ENCODE data around the gene DPPA4.
"Not testable (repeated sequence)": the region's sequence is repeated elsewhere in the genome, so short reads cannot be mapped to it uniquely, and the experiment has no call there.

DPPA4 gene

DNA sequence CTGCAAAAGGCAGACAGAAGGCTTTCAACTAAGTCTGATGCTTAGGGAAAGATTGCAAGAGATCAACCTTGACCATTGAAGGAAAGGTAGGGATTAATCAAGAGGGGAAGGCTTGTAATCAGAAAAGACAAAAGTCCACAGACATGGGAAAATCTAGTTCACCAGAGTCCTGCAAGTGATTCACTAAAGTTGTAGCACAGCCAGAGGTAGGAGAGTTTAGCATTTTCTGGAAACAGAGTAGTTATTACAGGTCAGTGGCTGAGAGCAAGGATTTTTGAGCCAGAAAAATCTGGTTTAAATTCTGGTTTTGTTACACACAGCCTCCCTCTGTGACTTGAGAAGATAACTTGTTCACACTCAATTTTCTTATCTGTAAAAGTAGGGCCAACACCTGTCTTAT lies 35.3 kb upstream of the DPPA4 start:
- no peak for DNase-seq (ENCODE audit: low read depth)
- H3K4me3 ChIP-seq (ENCODE audit: low read length): no peak overlapping the region
- TF ChIP-seq, protein P1, sequence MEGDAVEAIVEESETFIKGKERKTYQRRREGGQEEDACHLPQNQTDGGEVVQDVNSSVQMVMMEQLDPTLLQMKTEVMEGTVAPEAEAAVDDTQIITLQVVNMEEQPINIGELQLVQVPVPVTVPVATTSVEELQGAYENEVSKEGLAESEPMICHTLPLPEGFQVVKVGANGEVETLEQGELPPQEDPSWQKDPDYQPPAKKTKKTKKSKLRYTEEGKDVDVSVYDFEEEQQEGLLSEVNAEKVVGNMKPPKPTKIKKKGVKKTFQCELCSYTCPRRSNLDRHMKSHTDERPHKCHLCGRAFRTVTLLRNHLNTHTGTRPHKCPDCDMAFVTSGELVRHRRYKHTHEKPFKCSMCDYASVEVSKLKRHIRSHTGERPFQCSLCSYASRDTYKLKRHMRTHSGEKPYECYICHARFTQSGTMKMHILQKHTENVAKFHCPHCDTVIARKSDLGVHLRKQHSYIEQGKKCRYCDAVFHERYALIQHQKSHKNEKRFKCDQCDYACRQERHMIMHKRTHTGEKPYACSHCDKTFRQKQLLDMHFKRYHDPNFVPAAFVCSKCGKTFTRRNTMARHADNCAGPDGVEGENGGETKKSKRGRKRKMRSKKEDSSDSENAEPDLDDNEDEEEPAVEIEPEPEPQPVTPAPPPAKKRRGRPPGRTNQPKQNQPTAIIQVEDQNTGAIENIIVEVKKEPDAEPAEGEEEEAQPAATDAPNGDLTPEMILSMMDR (conservative IDR thresholded peaks at IDR 0.05; ENCODE audit: low read length): no peak

DNA sequence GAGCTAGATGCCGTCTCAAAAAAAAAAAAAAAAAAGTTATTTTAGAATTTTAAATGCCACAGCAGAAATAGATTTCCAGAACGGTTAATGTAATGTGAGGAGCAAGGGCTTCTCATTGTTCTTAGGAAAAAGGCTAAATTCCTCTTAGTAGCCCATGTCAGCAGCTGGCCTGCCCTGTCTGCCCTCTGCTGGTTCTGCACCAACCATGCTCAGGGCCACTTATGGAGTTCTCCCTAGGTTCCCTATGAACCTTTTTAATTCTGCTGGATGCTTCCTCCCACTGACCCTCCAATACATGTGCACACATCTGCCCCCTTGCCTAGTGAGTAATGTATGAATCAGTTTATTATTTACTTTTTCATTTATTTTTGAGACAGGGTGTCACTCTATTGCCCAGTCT lies 32.2 kb upstream of the DPPA4 start:
- TF ChIP-seq, protein P1 (conservative IDR thresholded peaks at IDR 0.05; ENCODE audit: low read length): no peak
- DNase-seq (ENCODE audit: low read depth): no peak
- H3K4me3 ChIP-seq (ENCODE audit: low read length): no peak overlapping the region

DNA sequence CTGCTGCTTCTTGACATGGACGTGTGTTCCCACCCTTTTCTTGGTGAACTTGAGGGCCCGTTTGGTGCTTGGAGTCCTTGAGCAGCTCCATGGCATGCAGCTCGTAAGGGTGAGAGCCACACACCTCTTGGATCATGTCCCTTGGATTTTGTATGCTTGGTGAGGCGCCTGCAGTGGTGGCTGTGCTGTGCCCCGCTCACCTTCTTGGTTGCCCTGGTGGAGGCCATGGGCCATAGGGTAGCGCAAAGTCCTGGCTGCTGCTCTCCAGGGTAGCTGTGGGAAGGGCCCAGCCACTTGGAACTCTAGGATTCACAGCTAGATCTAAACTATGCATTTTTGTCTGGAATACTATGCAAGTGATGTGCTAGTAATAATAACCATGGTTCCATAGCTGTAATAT lies 26.7 kb upstream of the DPPA4 start:
- DNase-seq (ENCODE audit: low read depth): no peak
- TF ChIP-seq, protein P1 (conservative IDR thresholded peaks at IDR 0.05; ENCODE audit: low read length): no peak
- H3K4me3 ChIP-seq (ENCODE audit: low read length): no peak overlapping the region

DNA sequence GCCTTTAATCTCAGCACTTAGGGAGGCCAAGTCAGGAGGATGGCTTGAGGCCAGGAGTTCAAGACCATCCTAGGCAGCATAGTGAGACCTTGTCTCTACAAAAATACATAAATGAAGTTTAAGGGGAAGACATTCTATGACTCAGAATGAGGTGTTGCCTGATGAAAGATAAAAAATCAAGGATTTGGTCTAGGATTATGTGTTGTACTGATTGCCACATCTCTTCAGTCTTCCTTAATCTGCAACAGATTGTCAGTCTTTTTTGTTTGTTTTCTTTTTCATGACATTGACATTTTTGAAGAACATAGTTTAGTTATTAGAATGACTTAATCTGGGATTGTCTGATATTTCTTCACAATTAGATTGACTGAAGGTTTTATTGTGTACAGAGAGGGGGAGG lies 26.3 kb upstream of the DPPA4 start:
- no peak overlapping the region for H3K4me3 ChIP-seq (ENCODE audit: low read length)
- no peak for DNase-seq (ENCODE audit: low read depth)
- TF ChIP-seq, protein P1 (conservative IDR thresholded peaks at IDR 0.05; ENCODE audit: low read length): no peak

DNA sequence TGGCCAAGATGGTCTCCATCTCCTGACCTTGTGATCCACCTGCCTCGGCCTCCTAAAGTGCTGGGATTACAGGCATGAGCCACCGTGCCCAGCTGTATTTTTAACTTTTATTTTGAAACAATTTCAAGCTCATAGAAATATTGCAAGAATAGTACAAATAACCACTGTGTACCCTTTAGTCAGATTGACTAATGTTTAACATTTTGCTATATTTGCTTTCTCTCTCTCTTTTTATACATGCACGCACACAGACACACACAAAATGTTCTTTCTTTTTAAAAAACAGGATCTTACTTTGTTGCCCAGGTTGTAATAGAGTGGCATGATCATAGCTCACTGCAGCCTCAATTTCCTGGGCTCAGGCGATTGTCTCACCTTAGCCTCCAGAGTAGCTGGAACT lies 25.5 kb upstream of the DPPA4 start:
- no peak for DNase-seq (ENCODE audit: low read depth)
- TF ChIP-seq, protein P1 (conservative IDR thresholded peaks at IDR 0.05; ENCODE audit: low read length): no peak
- no peak overlapping the region for H3K4me3 ChIP-seq (ENCODE audit: low read length)

DNA sequence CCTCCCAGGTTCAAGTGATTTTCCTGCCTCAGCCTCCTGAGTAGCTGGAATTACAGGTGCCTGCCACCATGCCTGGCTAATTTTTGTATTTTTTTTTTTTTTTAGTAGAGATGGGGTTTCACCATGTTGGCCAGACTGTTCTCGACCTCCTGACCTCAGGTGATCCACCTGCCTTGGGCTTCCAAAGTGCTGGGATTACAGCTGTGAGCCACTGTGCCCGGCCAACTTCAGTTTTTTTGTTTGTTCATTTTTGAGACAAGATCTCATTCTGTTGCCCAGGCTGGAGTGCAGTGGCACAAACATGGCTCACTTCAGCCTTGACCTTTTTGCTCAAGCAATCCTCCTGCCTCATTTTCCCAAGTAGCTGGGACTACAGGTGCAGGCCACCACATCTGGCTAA lies 21.5 kb upstream of the DPPA4 start:
- DNase-seq (ENCODE audit: low read depth); H3K4me3 ChIP-seq (ENCODE audit: low read length): not testable (repeated sequence)

DNA sequence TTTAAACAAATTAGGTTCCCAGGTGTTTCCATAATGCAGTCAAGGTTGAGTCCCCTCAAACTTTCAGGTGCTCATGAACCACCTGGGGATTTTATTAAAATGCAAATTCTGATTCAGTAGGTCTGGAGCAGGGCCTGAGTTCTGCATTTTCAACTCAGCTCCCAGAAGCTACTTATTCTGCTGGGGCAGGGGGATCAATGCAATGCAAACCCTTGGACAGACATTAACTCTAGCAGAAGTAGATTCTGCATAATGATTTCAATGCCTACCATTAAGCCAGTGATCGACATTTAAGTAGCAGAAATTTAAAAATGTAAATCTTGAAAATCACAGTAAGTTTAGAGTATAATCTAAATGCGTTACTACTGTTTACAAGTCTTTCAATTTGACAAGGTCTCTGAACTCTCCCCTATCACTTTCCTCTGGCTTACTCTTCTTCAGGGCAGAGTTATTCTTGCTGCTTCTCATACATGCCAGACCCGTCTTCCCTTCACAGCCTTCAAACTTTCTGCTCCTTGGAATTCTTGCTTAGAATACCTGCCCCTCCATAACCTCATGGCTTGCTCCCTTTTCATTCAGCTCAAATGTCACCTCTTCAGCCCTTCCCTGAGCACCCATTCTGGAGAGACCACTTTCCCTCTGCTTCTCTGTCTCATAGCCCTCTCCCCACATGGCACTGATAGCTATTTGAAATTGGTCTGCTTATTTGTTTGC lies 19.3 kb upstream of the DPPA4 start:
- no peak overlapping the region for H3K4me3 ChIP-seq (ENCODE audit: low read length)
- no peak for DNase-seq (ENCODE audit: low read depth)
- TF ChIP-seq, protein P1 (conservative IDR thresholded peaks at IDR 0.05; ENCODE audit: low read length): no peak
